ENCODE measurements around the gene MTG1.
"Not testable (repeated sequence)": the region's sequence is repeated elsewhere in the genome, so short reads cannot be mapped to it uniquely, and the experiment has no call there.

Gene MTG1

DNA sequence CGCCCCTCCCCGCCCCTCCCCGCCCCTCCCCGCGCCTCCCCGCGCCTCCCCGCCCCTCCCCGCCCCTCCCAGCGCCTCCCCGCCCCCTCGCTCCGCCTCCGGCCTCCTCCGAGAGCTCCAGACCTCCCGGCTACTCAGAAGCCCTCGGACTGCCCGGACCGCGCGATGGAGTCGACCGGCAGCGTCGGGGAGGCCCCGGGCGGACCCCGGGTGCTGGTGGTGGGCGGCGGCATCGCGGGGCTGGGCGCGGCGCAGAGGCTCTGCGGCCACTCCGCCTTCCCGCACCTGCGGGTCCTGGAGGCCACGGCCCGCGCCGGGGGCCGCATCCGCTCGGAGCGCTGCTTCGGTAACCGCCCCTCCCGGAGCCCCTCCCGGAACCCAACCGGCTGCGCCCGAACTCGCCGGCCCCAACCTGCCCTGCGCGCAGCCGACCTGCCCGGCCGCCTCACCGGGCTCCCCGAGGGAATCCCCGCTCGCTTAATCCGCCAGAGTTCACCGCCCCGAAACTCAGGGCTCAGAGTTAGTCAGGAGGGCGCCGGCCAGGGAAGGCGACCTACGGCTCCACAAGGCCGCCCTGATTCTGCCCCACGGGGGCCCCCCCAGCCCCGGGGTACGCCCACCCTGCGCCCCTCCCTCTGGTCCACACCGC lies 14.7 kb upstream of the MTG1 start, which contains the start of gene PAOX:
PAOX (plus strand) TSS at position 111 of the 649 bp plus-strand sequence; CDS start at position 166, 55 bp downstream.
- DNase-seq, result peak; percentile 7

DNA sequence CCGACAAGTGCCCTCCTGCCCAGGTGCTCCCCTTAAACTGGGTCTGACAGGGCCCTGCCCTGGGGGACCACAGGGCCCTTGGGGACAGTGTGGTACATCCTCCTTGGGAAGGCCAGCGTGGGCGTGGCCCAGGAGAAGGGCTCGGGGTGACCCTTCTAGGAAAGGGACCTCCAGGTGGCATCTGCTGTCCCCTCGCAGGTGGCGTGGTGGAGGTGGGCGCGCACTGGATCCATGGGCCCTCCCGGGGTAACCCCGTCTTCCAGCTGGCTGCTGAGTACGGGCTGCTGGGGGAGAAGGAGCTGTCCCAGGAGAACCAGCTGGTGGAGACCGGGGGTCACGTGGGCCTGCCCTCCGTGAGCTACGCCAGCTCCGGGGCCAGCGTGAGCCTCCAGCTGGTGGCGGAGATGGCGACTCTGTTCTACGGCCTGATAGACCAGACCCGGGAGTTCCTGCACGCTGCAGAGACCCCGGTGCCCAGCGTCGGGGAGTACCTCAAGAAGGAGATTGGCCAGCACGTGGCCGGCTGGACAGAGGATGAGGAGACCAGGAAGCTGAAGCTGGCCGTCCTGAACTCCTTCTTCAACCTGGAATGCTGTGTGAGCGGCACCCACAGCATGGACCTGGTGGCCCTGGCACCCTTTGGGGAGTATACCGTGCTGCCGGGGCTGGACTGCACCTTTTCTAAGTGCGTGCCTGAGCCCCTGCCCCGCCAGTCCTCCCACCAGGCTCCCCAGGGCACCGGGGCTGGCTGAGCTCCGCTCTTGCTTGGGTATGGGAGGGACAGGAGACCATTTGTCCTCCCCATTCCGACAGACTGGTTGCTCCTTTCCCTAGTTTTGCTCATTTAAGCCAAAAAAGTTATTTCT lies 13.9 kb upstream of the MTG1 start:
- DNase-seq, result no peak

- DNase-seq, result no peak
Measured at GRCh38 chr10:133381036-133381435, 12.9 kb upstream of the MTG1 start.

DNA sequence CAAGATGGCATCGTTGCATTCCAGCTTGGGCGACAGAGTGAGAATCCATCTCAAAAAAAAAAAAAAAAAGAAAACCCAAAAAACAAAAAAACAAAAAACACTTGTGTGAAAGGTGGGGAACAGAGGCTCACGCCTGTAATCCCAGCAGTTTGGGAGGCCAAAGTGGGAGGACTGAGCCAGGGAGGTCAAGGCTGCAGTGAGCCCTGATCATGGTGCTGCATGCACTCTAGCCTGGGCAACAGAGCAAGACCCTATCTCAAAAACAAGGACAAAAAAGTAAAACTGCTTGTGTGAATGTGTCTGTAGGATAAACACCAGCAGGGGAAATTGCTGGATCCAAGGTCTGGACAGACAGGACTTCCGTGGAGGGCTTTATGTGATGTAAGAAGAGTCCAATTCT lies 10.4 kb upstream of the MTG1 start:
- no peak for DNase-seq

DNA sequence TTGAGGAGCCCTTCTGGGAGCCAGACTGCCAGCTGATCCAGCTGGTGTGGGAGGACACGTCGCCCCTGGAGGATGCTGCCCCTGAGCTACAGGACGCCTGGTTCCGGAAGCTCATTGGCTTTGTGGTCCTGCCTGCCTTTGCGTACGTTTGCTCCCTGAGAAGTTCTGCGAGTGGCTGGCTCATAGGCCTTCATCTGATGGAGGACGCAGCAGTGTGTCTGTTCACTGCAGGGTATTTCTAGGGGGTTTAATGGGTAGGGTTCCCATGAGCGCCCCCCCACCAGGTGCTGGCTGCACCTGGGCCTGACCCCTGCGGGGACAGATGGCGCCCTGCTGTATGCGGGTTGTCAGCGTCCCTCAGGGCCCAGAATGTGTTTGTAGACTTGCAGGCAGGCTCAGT lies 9.9 kb upstream of the MTG1 start:
- no peak for DNase-seq

DNA sequence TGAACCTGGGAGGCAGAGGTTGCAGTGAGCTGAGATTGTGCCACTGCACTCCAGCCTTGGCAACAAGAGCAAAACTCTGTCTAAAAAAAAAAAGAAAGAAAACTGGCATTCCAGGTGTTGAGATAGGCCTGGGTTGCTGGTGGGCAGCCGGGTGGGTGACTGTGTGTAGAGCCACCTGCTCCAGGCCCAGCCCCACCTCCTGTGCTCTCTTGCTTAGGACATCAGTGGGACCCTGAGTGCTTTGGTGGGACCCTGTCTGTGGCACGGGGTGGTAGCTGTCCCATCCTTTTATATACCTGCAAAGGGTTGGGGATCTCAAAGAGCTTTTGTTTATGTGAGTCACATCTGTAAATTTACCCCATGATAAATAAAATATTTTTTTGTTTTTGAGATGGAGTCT lies 8.7 kb upstream of the MTG1 start:
- DNase-seq, result no peak

DNA sequence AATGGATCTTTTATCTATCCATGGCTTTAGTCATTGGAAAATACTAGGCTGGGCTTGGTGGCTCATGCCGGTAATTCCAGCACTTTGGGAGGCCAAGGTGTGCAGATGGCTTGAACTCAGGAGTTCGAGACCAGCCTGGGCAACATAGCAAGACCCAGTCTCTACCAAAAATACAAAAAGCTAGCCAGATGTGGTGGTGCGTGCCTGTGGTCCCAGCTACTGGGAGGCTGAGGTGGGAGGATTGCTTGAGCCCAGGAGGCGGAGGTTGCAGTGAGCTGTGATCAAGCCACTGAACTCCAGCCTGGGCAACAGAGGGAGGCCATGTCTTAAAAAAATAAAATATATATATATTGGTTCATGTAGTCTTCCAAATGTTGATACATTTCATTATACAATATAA lies 7.0 kb upstream of the MTG1 start:
- not testable (repeated sequence) for DNase-seq

DNA sequence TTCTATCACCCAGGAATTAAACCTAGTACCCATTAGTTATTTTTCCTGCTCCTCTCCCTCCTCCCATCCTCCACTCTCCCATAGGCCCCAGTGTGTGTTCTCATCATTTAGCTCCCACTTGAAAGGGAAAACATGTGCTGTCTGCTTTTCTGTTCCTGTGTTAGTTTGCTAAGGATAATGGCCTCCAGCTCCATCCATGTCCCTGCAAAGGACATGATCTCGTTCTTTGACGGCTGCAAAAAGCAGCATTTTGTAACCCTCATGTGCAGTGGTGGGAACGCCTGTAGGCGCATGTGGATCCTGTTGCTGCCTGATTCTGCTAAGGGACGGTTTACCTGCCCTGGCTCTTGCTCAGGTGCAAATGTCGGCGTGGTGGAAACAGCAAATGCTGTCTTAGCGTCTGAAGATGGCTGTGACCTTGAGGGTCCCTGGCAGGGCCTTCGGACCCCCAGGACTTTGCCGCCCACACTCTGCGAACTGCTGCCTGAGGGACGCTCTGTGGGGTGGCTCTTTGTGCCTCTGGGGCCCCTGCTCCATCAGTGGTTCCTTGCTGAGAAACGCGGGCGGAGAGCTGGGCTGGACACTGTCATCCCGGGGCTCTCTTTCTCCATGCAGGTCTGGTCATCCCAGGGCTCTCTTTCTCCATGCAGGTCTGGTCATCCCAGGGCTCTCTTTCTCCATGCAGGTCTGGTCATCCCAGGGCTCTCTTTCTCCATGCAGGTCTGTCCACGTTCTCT lies 5.6 kb upstream of the MTG1 start:
- no peak for DNase-seq

DNA sequence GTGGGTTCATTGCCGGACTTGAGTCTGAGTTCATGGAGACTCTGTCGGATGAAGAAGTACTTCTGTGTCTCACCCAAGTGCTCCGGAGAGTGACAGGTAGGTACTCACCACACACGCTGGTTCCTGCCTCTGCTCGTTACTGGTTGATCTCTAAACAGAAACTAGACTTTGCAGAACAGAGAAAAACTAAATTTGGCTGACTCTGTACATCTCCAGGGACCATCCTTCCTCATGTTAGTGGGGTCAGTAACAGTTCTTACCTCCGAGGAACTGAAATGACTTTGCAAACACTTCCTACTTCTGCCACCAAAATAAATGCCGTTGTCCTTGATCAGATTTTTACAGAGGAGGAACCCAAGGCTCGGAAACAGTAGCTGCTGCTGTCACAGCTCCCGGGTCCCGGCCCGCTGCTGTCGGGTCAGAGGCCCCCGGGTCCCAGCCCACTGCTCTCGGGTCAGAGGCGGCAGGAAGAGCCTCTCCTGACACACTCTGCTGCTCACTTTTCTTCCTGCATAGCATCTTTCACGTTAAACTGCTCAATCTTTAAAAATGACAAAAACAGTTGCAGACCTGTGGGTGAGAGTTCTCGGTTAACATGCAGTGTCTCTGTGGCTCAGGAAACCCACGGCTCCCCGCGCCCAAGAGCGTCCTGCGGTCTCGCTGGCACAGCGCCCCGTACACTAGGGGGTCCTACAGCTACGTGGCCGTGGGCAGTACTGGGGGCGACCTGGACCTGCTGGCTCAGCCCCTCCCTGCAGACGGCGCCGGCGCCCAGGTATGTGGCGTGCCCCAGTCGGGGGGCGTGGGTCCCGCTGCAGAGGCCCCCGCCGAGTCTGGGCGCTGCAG lies 4.8 kb upstream of the MTG1 start:
- DNase-seq, result no peak

GRCh38 chr10:133390597-133391248 lies 3.2 kb upstream of the MTG1 start:
- no peak for DNase-seq

DNA sequence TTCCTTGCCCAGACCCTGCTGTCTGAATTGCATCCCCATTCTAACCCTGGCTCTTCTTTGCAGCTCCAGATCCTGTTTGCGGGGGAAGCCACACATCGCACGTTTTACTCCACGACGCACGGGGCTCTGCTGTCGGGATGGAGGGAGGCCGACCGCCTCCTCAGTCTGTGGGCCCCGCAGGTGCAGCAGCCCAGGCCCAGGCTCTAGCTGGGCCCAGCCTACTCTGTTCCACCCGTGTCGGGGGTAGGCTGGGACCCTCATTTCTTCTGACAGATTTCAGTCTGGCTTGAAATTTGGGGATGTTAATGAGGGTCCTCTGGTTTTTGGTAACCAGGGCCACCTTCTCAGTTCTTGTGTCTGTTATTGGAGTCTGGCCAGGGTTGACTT lies 2.7 kb upstream of the MTG1 start:
- DNase-seq, result no peak

DNA sequence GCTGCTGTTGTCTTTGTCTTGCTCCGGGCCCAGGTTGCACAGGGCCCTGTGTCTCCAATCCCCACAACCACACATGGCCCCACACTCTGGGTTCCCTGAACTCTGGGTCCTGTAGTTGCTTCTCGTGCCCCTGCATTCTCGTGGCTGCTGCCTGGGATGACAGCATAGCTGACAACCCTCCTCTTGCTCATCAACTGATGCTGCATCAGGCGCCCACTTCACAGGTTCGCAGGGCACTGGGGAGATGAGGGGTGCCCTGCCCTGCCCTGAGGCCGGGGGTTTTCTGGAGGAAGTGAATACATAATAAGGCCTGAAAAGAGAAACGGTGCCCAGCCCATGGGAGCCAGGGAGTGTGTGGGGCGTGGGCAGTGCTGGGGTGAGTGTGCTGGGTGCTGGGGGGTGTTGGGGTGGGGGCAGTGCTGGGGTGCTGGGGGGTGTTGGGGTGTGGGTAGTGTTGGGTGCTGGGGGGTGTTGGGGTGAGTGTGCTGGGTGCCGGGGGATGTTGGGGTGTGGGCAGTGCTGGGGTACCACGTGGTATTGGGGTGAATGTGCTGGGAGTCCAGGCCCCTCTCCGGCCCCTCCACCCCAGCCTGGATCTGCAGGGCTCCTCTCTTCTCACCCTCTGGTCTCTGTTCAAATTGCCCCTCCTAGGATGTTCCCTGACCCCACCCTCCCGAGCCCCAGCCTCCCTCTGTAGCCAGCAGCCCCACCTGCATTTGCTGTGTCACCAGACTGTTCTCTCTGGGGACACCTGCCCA lies 2.0 kb upstream of the MTG1 start:
- no peak for DNase-seq

- DNase-seq, result no peak
Measured at GRCh38 chr10:133393401-133394063, 425 bp upstream of the MTG1 start.

GRCh38 chr10:133394801-133395221 lies 854 bp downstream of the MTG1 start:
- no peak for DNase-seq

GRCh38 chr10:133396035-133396624 lies 2.2 kb downstream of the MTG1 start:
- DNase-seq, result no peak

DNA sequence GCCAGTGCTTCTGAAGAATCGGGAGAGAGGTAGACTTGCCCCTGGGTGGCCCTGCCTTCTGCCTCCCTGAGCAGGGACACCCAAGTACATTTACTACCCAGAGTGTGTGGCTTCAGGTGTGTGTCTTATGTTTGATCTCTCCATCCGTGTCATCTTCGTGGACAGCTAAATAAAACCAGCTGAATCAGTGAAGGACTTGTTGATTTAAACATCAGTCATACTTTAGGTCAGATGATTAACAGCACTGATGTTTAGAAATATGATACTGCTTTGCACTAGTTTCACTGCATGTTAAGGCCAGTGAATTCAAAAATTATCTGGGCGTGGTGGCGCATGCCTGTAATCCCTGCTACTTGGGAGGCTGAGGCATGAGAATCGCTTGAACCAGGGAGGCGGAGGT lies 4.0 kb downstream of the MTG1 start:
- no peak for DNase-seq

- DNase-seq, result no peak
Measured at GRCh38 chr10:133399123-133399601, 5.2 kb downstream of the MTG1 start.

- no peak for DNase-seq
Measured at GRCh38 chr10:133400624-133401424, 6.9 kb downstream of the MTG1 start.

GRCh38 chr10:133401500-133401899 lies 7.5 kb downstream of the MTG1 start:
- no peak for DNase-seq

Data from NCI-H748 treated with DMSO at 0.1 percent for 48 hours (cell line).